Measurements from ENCODE around the gene LIPT1. TPM values are rescaled to one million over a fixed set of nuclear protein-coding genes. Genes with fewer than 3 reads are reported as not detected.

LIPT1 gene
- total RNA-seq, 4 donors from 2014 or later, result 6.8 to 140 (median 11.0) TPM

DNA sequence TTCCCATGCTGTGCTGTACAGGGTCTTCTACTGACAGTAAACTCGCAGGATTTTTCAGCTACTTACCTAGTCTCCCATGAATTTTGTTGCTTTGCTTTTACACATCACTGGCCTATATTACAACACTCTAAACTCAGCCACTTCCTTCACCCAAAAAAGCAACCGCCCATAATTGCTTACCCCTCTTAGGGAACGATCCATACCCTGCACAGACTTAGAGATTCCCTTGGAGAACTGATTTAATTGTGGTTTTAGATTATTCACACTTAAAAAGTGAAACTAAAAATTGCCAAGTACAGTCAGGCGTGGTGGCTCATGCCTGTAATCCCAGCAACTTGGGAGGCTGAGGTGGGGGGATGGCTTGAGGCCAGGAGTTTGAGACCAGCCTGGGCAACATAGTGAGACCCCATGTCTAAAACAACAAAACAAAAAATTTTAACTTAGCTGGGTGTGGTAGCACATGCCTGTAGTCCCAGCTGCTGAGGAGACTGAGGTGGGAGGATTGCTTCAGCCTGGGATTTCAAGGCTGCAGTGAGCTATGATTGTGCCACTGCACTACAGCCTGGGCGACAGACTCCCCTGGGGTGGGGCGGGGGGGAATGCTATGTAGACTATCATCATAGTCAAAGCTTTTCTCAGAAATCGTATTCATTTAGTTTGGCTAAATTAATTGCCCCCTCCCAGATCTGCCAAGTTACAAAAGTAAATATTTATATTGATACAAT lies 45.5 kb downstream of the LIPT1 start:
- TF ChIP-seq, protein P1, sequence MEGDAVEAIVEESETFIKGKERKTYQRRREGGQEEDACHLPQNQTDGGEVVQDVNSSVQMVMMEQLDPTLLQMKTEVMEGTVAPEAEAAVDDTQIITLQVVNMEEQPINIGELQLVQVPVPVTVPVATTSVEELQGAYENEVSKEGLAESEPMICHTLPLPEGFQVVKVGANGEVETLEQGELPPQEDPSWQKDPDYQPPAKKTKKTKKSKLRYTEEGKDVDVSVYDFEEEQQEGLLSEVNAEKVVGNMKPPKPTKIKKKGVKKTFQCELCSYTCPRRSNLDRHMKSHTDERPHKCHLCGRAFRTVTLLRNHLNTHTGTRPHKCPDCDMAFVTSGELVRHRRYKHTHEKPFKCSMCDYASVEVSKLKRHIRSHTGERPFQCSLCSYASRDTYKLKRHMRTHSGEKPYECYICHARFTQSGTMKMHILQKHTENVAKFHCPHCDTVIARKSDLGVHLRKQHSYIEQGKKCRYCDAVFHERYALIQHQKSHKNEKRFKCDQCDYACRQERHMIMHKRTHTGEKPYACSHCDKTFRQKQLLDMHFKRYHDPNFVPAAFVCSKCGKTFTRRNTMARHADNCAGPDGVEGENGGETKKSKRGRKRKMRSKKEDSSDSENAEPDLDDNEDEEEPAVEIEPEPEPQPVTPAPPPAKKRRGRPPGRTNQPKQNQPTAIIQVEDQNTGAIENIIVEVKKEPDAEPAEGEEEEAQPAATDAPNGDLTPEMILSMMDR (IDR thresholded peaks at IDR 0.05), result no peak
- TF ChIP-seq POLR2A (IDR thresholded peaks at IDR 0.05), result no peak
- intact Hi-C loops (cut with DNase I; ENCODE audit: low total_unique reads), result no loop called here

DNA sequence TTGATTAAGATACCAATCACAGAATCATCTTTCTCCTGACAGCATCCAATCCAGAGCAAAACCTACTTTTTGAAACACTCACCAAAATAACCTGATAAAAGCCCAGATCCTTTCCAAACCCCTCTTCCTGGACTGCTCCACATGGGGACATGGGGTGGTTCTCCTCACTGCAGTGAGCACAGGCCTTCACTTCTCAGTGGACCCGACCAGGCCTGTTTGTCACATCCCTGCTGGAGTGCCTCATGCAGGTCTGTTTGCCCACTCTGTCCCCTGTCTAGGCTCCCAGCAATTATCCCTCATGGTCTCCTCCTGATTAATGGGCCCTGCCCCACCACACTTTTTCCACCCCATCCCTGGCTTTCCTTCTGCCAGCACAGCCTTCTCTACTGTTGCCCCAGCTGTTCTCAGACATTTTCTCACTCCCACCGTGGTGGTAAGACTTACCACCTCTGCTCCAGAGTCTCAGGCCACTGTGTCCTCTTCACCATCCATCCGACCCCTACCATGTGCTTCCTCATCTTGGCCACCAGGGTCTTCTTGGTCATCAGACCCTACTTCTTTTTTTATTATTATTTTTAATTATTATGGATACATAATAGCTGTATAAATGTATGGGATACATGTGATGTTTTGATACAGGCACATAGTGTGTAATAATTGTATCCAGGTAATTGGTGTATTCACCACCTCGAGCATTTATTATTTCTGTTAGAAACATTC lies 47.4 kb downstream of the LIPT1 start:
- TF ChIP-seq POLR2A (IDR thresholded peaks at IDR 0.05), result no peak
- TF ChIP-seq, protein P1 (IDR thresholded peaks at IDR 0.05), result no peak
- H3K27me3 ChIP-seq, result no peaks in the 10 kb centered on the region
- DNase-seq, result no peak
- intact Hi-C loops (cut with DNase I; ENCODE audit: low total_unique reads), result no loop called here
- no peaks in the 10 kb centered on the region for H3K4me1 ChIP-seq
- H3K36me3 ChIP-seq, result no peaks in the 10 kb centered on the region
- no peak overlapping the region for H3K27ac ChIP-seq
- H3K4me3 ChIP-seq, result no peak overlapping the region
- no peaks in the 10 kb centered on the region for H3K9me3 ChIP-seq

More for the DNA sequence above, 45.5 kb downstream of the LIPT1 start:
- no peak for DNase-seq
- H3K27ac ChIP-seq, result no peak overlapping the region
- H3K4me1 ChIP-seq, result no peaks in the 10 kb centered on the region
- no peaks in the 10 kb centered on the region for H3K27me3 ChIP-seq
- H3K36me3 ChIP-seq, result no peaks in the 10 kb centered on the region
- no peak overlapping the region for H3K4me3 ChIP-seq
- H3K9me3 ChIP-seq, result no peaks in the 10 kb centered on the region

DNA sequence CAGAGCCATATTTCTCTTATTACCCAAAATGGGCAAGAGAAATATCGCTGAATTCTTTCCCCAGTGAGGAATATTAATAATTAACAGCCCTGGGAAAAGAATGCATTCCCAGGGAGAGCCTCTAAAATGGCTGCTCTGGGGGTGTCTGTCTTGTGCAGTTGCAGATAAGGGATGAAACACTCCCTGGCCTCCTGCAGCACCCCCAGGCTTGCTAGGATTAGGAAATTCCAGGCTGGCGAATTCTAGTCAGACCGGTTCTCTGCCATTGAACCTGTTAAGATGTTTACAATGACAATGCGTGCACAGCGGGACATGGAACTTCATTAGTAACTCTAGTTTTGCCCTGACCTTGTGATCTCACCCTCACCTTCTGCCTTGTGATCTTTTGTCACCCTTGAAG lies 50.7 kb downstream of the LIPT1 start:
- no peak for TF ChIP-seq POLR2A (IDR thresholded peaks at IDR 0.05)
- TF ChIP-seq, protein P1 (IDR thresholded peaks at IDR 0.05), result no peak
- Histone ChIP-seq H3K9me3 (no peaks in the 10 kb centered on the region), H3K4me1 (no peaks in the 10 kb centered on the region), H3K4me3 (no peak overlapping the region), H3K36me3 (no peaks in the 10 kb centered on the region), H3K27me3 (no peaks in the 10 kb centered on the region), H3K27ac (no peak overlapping the region)
- intact Hi-C loops (cut with DNase I; ENCODE audit: low total_unique reads), result no loop called here
- no peak for DNase-seq

Small RNAs within 50 kb of the gene (small RNA-seq; reads per million reads assigned to genes)
- not detected for gene AC092587.1

Other genes with a start within 250 kb of the LIPT1 start
- 10 to 100 TPM in 1 of 4 donors, 1 to 10 TPM in 3; 1.5 to 14.6 (median 6.1) TPM for gene CRACDL, start 218.7 kb upstream of the LIPT1 start, total RNA-seq
- gene C2orf15, start 13.3 kb upstream of the LIPT1 start, total RNA-seq, result 1 to 10 TPM in 2 of 4 donors, not detected in 2; 1.6 to 2.8 TPM
- 10 to 100 TPM in 3 of 4 donors, 1 to 10 TPM in 1; 5.9 to 22.5 (median 16.2) TPM for gene TSGA10, start within 50 bp of the LIPT1 start, total RNA-seq
- 10 to 100 TPM in 3 of 4 donors, 1 to 10 TPM in 1; 6.2 to 41.0 (median 22.7) TPM for gene MITD1, start 26.1 kb downstream of the LIPT1 start, total RNA-seq
- 10 to 100 TPM; 27.2 to 47.7 (median 28.8) TPM for gene MRPL30, start 26.2 kb downstream of the LIPT1 start, total RNA-seq
- gene LYG2, start 100.7 kb downstream of the LIPT1 start, total RNA-seq, result not detected
- gene LYG1, start 146.2 kb downstream of the LIPT1 start, total RNA-seq, result 1 to 10 TPM in 2 of 4 donors, under 1 TPM in 2; 0.29 to 3.0 (median 1.1) TPM
- gene TXNDC9, start 181.4 kb downstream of the LIPT1 start, total RNA-seq, result 10 to 100 TPM; 31.8 to 75.8 (median 36.2) TPM
- 10 to 100 TPM; 21.4 to 83.5 (median 33.5) TPM for gene EIF5B, start 182.4 kb downstream of the LIPT1 start, total RNA-seq